Right lobe of liver (tissue), 6 donors: ENCODE measurements around the gene NNMT. TPM values are rescaled to one million over a fixed set of nuclear protein-coding genes. Genes with fewer than 3 reads are reported as not detected.

Experiments used
- ATAC-seq, 4 donors: fragments of 200-7000 bp; cut with Tn5 transposase; one replicate each; pipeline ENCODE4 v1.9.1; 2020; ENCODE audit warnings: mild to moderate bottlenecking in 4 of 4, moderate library complexity in 4 of 4
- DNase-seq, 3 donors: peaks; one replicate each; pipeline ENCODE4 v3.0.0-alpha.2; 2020
- H3K27ac ChIP-seq, 3 donors: fragments of 200-600 bp; one replicate each; pipeline ENCODE4 v1.8.0; 2022
- H3K27me3 ChIP-seq, 2 donors: fragments of 200-600 bp; one replicate each; pipeline ENCODE4 v1.8.0; 2022
- H3K36me3 ChIP-seq, 4 donors: fragments of 200-600 bp; sonication (generic) in 1 of 4; one replicate each; pipeline versions ENCODE4 v1.5.1 to v1.8.0; 2017 to 2022; ENCODE audit warnings: control low read depth in 1 of 4
- H3K4me1 ChIP-seq, 4 donors: fragments of 200-600 bp; sonication (generic) in 1 of 4; one replicate each; pipeline versions ENCODE4 v1.5.1 to v1.8.0; 2017 to 2022; ENCODE audit warnings: control low read depth in 1 of 4
- H3K4me3 ChIP-seq, 3 donors: fragments of 200-600 bp; one replicate each; pipeline ENCODE4 v1.8.0; 2022
- H3K9me3 ChIP-seq, 4 donors: fragments of 200-600 bp; sonication (generic) in 1 of 4; one replicate each; pipeline versions ENCODE4 v1.5.1 to v1.8.0; 2017 to 2022; ENCODE audit warnings: control low read depth in 1 of 4
- POLR2A ChIP-seq: fragments of 450-650 bp; IDR thresholded peaks from one replicate; pipeline ENCODE4 v1.6.1; 2017; ENCODE audit warnings: antibody characterized with exemption, mild to moderate bottlenecking
- WGBS: methylation state at CpG from one replicate; pipeline ENCODE4 v1.1.6; 2018; ENCODE audit warnings: low coverage, low lambda C conversion rate; ENCODE audit not compliant: insufficient coverage; ENCODE audit errors: missing lambda C conversion rate; 5-methylcytosine and 5-hydroxymethylcytosine counted together
- intact Hi-C, 2 donors: fragments of 100-400 bp; cut with DNase I; formaldehyde crosslinking; loops; one replicate each; pipeline versions ENCODE4 v1.11.2 to v1.14.1; 2022
- total RNA-seq, 6 experiments: library from RNA; depleted of rRNA in 2 of 6; stranded (reverse); fragments of >200 nt in 2 of 6; fragmentation: NEBNext Ultra II Directional in 3 of 6; extraction: Animal tissue kit (Norgen Biotek cat#: 25700) in 3 of 6; gene quantifications; one replicate each; pipeline versions ENCODE4 v1.1.0 to v1.2.4, GENCODE V29; 2016 to 2023
- TF ChIP-seq, protein P1 (sequence below), 4 donors: fragments of 200-600 bp in 3 of 4; fragments of 450-650 bp in 1 of 4; IDR thresholded peaks; one replicate each; pipeline versions ENCODE4 v1.5.1 to v1.8.0; 2016 to 2022; ENCODE audit warnings: antibody characterized with exemption in 4 of 4, mild to moderate bottlenecking in 2 of 4
- donor health status: DM: no; HTN: yes; CAD: no.
- donor health status: DM: no; HTN: no; CAD: no.
- donor health status: DM: no; HTN: no; CAD: no.
- donor health status: DM: no; HTN: yes; CAD: no.
- donor health status: DM: no; HTN: yes; CAD: no.

NNMT gene
- total RNA-seq, 6 experiments from 2014 or later, result 634 to 3,368 (median 2,270) TPM

GRCh38 chr11:114301927-114302326 lies 5.7 kb downstream of the NNMT start:
- no peak for ATAC-seq
- peak overlapping the region in 2 of 3 donors; percentile 1 to 5 for H3K4me3 ChIP-seq
- peak; percentile 38 for TF ChIP-seq POLR2A
- TF ChIP-seq, protein P1, sequence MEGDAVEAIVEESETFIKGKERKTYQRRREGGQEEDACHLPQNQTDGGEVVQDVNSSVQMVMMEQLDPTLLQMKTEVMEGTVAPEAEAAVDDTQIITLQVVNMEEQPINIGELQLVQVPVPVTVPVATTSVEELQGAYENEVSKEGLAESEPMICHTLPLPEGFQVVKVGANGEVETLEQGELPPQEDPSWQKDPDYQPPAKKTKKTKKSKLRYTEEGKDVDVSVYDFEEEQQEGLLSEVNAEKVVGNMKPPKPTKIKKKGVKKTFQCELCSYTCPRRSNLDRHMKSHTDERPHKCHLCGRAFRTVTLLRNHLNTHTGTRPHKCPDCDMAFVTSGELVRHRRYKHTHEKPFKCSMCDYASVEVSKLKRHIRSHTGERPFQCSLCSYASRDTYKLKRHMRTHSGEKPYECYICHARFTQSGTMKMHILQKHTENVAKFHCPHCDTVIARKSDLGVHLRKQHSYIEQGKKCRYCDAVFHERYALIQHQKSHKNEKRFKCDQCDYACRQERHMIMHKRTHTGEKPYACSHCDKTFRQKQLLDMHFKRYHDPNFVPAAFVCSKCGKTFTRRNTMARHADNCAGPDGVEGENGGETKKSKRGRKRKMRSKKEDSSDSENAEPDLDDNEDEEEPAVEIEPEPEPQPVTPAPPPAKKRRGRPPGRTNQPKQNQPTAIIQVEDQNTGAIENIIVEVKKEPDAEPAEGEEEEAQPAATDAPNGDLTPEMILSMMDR (IDR thresholded peaks at IDR 0.05), result no peak

GRCh38 chr11:114302663-114303062 lies 6.5 kb downstream of the NNMT start:
- no peak for DNase-seq
- TF ChIP-seq, protein P1 (IDR thresholded peaks at IDR 0.05), result no peak
- TF ChIP-seq POLR2A, result peak; percentile 85
- WGBS, result 11% methylated on average over 1 of the region's 1 CpG
- Histone ChIP-seq H3K36me3 (peaks cover 0 to 34% (median 16%) of the 10 kb centered on the region in 4 donors), H3K4me3 (peak overlapping the region in 2 of 3 donors; percentile 1 to 5), H3K27me3 (no peaks in the 10 kb centered on the region), H3K4me1 (peaks cover 0 to 42% (median 5%) of the 10 kb centered on the region in 4 donors), H3K27ac (peak overlapping the region in 2 of 3 donors; percentile 89 to 98), H3K9me3 (no peaks in the 10 kb centered on the region)
- ATAC-seq, result peak; percentile 2 to 21 (median 8)
- intact Hi-C loops, result no loop called here

More at GRCh38 chr11:114301927-114302326, 5.7 kb downstream of the NNMT start:
- no peaks in the 10 kb centered on the region for H3K9me3 ChIP-seq
- peaks cover 0 to 36% (median 2%) of the 10 kb centered on the region in 4 donors for H3K4me1 ChIP-seq
- peaks cover 0 to 35% (median 16%) of the 10 kb centered on the region in 4 donors for H3K36me3 ChIP-seq
- H3K27ac ChIP-seq, result peak overlapping the region; percentile 4 to 98 (median 89)
- DNase-seq, result no peak
- intact Hi-C loops, result no loop called here
- H3K27me3 ChIP-seq, result no peaks in the 10 kb centered on the region

- no peak for DNase-seq
- Histone ChIP-seq H3K27me3 (no peaks in the 10 kb centered on the region), H3K4me1 (peaks cover 0 to 53% (median 7%) of the 10 kb centered on the region in 4 donors), H3K27ac (peak overlapping the region; percentile 18 to 98 (median 89)), H3K9me3 (no peaks in the 10 kb centered on the region), H3K4me3 (no peak overlapping the region), H3K36me3 (peaks cover 0 to 20% (median 15%) of the 10 kb centered on the region in 4 donors)
- TF ChIP-seq POLR2A, result peak; percentile 55
- TF ChIP-seq, protein P1 (IDR thresholded peaks at IDR 0.05), result no peak
- peak in 3 of 4 donors; percentile 3 to 8 (median 8) for ATAC-seq
- intact Hi-C loops, result no loop called here
- WGBS, result 35% methylated on average over 1 of the region's 1 CpG
These were observed 7.9 kb downstream of the NNMT start for GRCh38 chr11:114304065-114304464.

GRCh38 chr11:114304969-114305368 lies 8.8 kb downstream of the NNMT start:
- TF ChIP-seq POLR2A, result peak; percentile 67
- TF ChIP-seq, protein P1 (IDR thresholded peaks at IDR 0.05), result no peak
- intact Hi-C loops, result no loop called here
- H3K4me3 ChIP-seq, result peak overlapping the region in 1 of 3 donors; percentile 4
- DNase-seq (no peak), ATAC-seq (peak in 2 of 4 donors; percentile 1 to 13)
- peak overlapping the region in 2 of 3 donors; percentile 89 to 98 for H3K27ac ChIP-seq
- no CpG with 5 or more reads among the region's 1 CpG for WGBS
- no peaks in the 10 kb centered on the region for H3K27me3 ChIP-seq
- no peaks in the 10 kb centered on the region for H3K9me3 ChIP-seq
- H3K36me3 ChIP-seq, result peaks cover 0 to 20% (median 15%) of the 10 kb centered on the region in 4 donors
- H3K4me1 ChIP-seq, result peaks cover 0 to 62% (median 11%) of the 10 kb centered on the region in 4 donors
